Uterus (tissue), 4 donors: ENCODE measurements around the gene INPP5B. TPM values are rescaled to one million over a fixed set of nuclear protein-coding genes. Genes with fewer than 3 reads are reported as not detected.

Experiments used
- DNase-seq, 2 donors: peaks; one replicate each; pipeline ENCODE4 v3.0.0-alpha.2; 2019 to 2020
- H3K27ac ChIP-seq, 2 donors: fragments of 200-600 bp; sonication (generic); 1 replicate in 1 of 2; 2 replicates in 1 of 2; pipeline ENCODE4 v1.5.1; 2016 to 2018
- H3K27me3 ChIP-seq, 2 donors: fragments of 200-600 bp; sonication (generic); one replicate each; pipeline ENCODE4 v1.5.1; 2018 to 2019; ENCODE audit warnings: control low read depth in 1 of 2
- H3K36me3 ChIP-seq, 2 donors: fragments of 200-600 bp; sonication (generic); one replicate each; pipeline ENCODE4 v1.5.1; 2019; ENCODE audit warnings: control low read depth in 1 of 2
- H3K4me1 ChIP-seq, 2 donors: fragments of 200-600 bp; sonication (generic); one replicate each; pipeline ENCODE4 v1.5.1; 2018 to 2019; ENCODE audit warnings: control low read depth in 1 of 2
- H3K4me3 ChIP-seq, 2 donors: fragments of 200-600 bp; sonication (generic); 1 replicate in 1 of 2; 2 replicates in 1 of 2; pipeline ENCODE4 v1.5.1; 2018 to 2019; ENCODE audit warnings: mild to moderate bottlenecking in 1 of 2
- H3K9me3 ChIP-seq, 2 donors: fragments of 200-600 bp; sonication (generic); one replicate each; pipeline ENCODE4 v1.5.1; 2019; ENCODE audit warnings: control low read depth in 1 of 2
- POLR2A ChIP-seq, 2 donors: fragments of 450-650 bp; IDR thresholded peaks; one replicate each; pipeline ENCODE4 v1.6.1; 2016; ENCODE audit warnings: antibody characterized with exemption in 2 of 2, mild to moderate bottlenecking in 1 of 2, moderate library complexity in 1 of 2
- intact Hi-C: fragments of 100-400 bp; cut with DNase I; formaldehyde crosslinking; loops from one replicate; pipeline ENCODE4 v1.15.1; 2023; ENCODE audit warnings: low total_unique reads
- total RNA-seq, 4 donors: library from RNA; depleted of rRNA in 3 of 4; stranded (reverse); fragments of >200 nt in 3 of 4; gene quantifications; one replicate each; pipeline versions ENCODE4 v1.1.0 to v1.2.4, GENCODE V29; 2014 to 2023
- TF ChIP-seq, protein P1 (sequence below), 4 experiments: fragments of 200-600 bp in 2 of 4; fragments of 450-650 bp in 2 of 4; sonication (generic) in 2 of 4; IDR thresholded peaks; one replicate each; pipeline ENCODE4 v1.5.1; 2016 to 2019; ENCODE audit warnings: antibody characterized with exemption in 4 of 4, mild to moderate bottlenecking in 2 of 4, moderate library complexity in 1 of 4
- donor health status: DM: yes; HTN: yes; CAD: no.

Gene INPP5B
- total RNA-seq, 4 donors from 2014 or later, result 20.2 to 79.4 (median 46.8) TPM

DNA sequence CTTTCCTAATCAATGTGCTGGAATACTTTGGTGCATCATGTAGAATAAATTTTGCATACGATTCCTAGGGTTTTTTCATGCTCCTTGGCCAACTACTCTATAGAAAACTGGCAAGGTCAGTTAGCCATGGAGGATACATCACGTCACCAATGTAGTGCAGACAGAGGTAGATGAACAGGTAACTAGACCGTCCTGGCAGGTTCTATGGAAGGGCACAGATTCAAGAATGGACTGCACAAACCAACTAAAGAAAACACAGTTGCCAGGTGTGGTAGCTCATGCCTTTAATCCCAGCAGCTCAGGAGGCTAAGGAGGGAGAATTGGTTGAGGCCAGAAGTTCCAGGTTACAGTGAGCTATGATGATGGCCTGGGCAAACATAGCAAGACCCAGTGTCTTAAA is 97.4 kb downstream of the INPP5B start:
- Histone ChIP-seq H3K36me3 (no peaks in the 10 kb centered on the region), H3K9me3 (no peaks in the 10 kb centered on the region), H3K27ac (no peak overlapping the region), H3K4me3 (no peak overlapping the region), H3K27me3 (no peaks in the 10 kb centered on the region), H3K4me1 (peaks cover 0 to 4% of the 10 kb centered on the region in 2 donors)
- intact Hi-C loops, result no loop called here
- no peak for DNase-seq
- TF ChIP-seq, protein P1, sequence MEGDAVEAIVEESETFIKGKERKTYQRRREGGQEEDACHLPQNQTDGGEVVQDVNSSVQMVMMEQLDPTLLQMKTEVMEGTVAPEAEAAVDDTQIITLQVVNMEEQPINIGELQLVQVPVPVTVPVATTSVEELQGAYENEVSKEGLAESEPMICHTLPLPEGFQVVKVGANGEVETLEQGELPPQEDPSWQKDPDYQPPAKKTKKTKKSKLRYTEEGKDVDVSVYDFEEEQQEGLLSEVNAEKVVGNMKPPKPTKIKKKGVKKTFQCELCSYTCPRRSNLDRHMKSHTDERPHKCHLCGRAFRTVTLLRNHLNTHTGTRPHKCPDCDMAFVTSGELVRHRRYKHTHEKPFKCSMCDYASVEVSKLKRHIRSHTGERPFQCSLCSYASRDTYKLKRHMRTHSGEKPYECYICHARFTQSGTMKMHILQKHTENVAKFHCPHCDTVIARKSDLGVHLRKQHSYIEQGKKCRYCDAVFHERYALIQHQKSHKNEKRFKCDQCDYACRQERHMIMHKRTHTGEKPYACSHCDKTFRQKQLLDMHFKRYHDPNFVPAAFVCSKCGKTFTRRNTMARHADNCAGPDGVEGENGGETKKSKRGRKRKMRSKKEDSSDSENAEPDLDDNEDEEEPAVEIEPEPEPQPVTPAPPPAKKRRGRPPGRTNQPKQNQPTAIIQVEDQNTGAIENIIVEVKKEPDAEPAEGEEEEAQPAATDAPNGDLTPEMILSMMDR (IDR thresholded peaks at IDR 0.05), result no peak
- no peak for TF ChIP-seq POLR2A (IDR thresholded peaks at IDR 0.05)

DNA sequence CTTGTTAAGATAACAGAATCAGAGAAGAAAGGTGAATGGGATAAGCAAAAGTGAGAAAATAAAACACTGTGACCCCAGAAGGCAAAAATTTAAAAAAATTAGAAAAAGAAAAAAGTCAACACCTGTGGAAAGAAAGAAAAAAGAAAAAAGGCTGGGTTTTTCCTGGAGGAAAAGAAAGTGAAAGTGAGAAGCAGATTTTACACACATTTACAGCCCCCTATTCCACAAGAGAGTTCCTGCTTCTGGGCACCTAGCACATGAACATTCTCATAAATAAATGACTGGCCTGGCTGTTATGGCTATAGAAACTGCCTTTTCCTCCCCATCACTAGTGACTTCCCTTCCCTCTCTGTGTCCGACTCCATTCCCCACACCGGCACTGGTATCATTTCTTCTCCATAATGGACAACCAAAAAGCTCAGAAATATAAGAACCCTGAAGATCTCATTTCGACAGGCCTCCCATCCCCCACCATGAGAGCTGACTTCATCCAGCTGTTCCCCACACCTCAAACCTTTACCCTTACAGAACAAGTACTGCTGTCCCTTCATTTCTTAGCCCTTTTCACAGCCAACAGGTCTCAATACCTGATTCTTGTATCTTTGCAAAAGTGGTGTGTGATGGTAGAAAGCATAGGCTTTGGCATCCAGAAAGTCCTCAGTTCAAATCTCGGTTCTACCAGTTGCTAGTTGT is 100.1 kb downstream of the INPP5B start:
- TF ChIP-seq POLR2A (IDR thresholded peaks at IDR 0.05), result no peak
- TF ChIP-seq, protein P1 (IDR thresholded peaks at IDR 0.05), result no peak
- no peak overlapping the region for H3K4me3 ChIP-seq

DNA sequence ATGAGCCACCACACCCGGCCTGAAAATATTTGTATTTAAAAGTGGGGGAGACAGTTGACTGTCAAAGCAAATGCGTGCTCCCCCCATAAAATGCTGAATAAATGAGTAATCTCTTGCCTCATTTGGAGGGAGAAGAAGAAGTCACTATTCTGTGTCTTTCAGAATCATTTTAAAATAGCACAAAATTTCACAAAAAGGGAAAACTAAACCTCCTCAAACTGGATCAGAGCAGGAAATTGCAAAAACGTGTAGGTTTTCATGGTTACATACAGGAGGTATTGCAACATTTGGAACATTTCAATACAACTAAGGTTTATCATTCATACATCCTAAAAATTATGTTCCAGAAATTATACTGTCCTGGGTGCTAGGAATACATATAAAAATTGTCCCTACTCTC is 101.1 kb downstream of the INPP5B start:
- intact Hi-C loops, result no loop called here
- Histone ChIP-seq H3K4me1 (no peaks in the 10 kb centered on the region), H3K4me3 (no peak overlapping the region), H3K27ac (no peak overlapping the region), H3K36me3 (no peaks in the 10 kb centered on the region), H3K9me3 (no peaks in the 10 kb centered on the region), H3K27me3 (no peaks in the 10 kb centered on the region)
- no peak for DNase-seq
- TF ChIP-seq, protein P1 (IDR thresholded peaks at IDR 0.05), result no peak
- no peak for TF ChIP-seq POLR2A (IDR thresholded peaks at IDR 0.05)

More for the DNA sequence above, 100.1 kb downstream of the INPP5B start:
- DNase-seq, result no peak
- H3K9me3 ChIP-seq, result no peaks in the 10 kb centered on the region
- no peak overlapping the region for H3K27ac ChIP-seq
- H3K27me3 ChIP-seq, result no peaks in the 10 kb centered on the region
- peaks cover 0 to 4% of the 10 kb centered on the region in 2 donors for H3K4me1 ChIP-seq
- intact Hi-C loops, result no loop called here
- no peaks in the 10 kb centered on the region for H3K36me3 ChIP-seq

DNA sequence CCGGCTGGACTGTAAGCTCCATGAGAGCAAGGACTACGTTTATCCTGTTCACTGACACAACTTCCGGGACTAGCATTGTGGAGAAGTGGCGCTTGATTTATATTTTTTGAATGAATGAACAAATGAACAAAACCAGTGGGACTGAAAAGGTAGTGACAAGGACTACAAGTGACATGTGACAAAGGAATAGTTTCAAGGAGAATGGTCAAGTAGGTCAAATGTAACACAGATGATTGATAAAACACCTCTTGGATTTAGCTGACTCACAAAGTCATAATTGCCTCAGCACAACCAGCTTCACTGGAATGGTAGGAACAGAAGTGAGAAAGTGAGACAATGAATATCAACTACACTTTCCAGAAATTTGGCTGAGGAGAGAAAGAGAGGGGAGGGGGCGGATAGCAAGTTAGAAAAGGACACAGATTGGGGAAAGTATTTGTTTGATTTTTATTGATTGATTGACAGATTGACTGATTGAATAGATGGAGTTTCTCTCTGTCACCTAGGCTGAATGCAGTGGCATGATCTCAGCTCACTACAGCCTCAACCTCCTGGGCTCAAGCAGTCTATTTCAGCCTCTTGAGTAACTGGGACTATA is 101.7 kb downstream of the INPP5B start:
- H3K4me1 ChIP-seq, result no peaks in the 10 kb centered on the region
- H3K4me3 ChIP-seq, result no peak overlapping the region
- TF ChIP-seq, protein P1 (IDR thresholded peaks at IDR 0.05), result no peak
- TF ChIP-seq POLR2A (IDR thresholded peaks at IDR 0.05), result no peak
- no peaks in the 10 kb centered on the region for H3K27me3 ChIP-seq
- no peak for DNase-seq
- intact Hi-C loops, result no loop called here
- H3K27ac ChIP-seq, result no peak overlapping the region
- H3K9me3 ChIP-seq, result no peaks in the 10 kb centered on the region
- no peaks in the 10 kb centered on the region for H3K36me3 ChIP-seq

DNA sequence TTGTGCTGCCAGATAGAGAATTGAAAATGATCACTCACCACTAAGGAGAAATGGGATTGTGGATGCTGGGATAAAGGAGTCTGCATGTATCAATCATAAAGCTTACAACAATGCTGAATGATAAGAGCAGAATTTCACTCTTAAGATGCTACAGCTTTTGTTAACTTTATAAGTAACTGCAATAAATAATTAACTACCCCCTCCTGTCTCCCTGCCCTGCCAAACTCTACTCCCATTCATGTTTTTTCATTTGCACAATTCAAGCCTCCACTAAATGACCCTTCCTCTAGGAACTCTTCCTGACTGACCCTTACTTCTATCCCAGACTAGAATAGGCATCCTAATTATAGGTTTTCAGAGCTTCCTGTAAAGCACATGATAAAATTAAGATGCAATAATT is 102.3 kb downstream of the INPP5B start:
- H3K4me3 ChIP-seq, result no peak overlapping the region
- intact Hi-C loops, result no loop called here

More for the DNA sequence above, 102.3 kb downstream of the INPP5B start:
- H3K4me1 ChIP-seq, result no peaks in the 10 kb centered on the region
- H3K27me3 ChIP-seq, result no peaks in the 10 kb centered on the region
- no peak for TF ChIP-seq POLR2A (IDR thresholded peaks at IDR 0.05)
- TF ChIP-seq, protein P1 (IDR thresholded peaks at IDR 0.05), result no peak
- H3K36me3 ChIP-seq, result no peaks in the 10 kb centered on the region
- H3K9me3 ChIP-seq, result no peaks in the 10 kb centered on the region
- H3K27ac ChIP-seq, result no peak overlapping the region
- no peak for DNase-seq
